Endothelial cell of umbilical vein (primary cell): Measurements from ENCODE around the gene ENPEP.

Experiments
- CTCF ChIP-seq, 2 donors: IDR thresholded peaks; 1 replicate in 1 of 2; 2 replicates in 1 of 2; pipeline ENCODE4 v1.5.1; 2011; ENCODE audit warnings: low read length in 2 of 2, mild to moderate bottlenecking in 2 of 2, moderate library complexity in 2 of 2, control low read depth in 1 of 2, inconsistent platforms in 1 of 2, low read depth in 1 of 2; ENCODE audit not compliant: insufficient read depth in 1 of 2; ENCODE audit errors: extremely low read depth in 1 of 2
- EZH2 ChIP-seq: IDR thresholded peaks from 2 replicates; pipeline ENCODE4 v1.6.1; 2012; ENCODE audit warnings: borderline replicate concordance, low read depth, mild to moderate bottlenecking, moderate library complexity, low read length, inconsistent platforms; ENCODE audit not compliant: severe bottlenecking
- MYC ChIP-seq: IDR thresholded peaks from one replicate; pipeline ENCODE4 v1.6.1; 2011; ENCODE audit warnings: mild to moderate bottlenecking, low read depth, low read length
- POLR2AphosphoS5 ChIP-seq: IDR thresholded peaks from 2 replicates; pipeline ENCODE4 v1.6.1; 2012; ENCODE audit warnings: low read depth, mild to moderate bottlenecking, control low read depth, low read length, moderate library complexity; ENCODE audit not compliant: insufficient read depth
- TF ChIP-seq, protein P1 (sequence below): IDR thresholded peaks from 2 replicates; pipeline ENCODE4 v1.6.1; 2011; ENCODE audit not compliant: insufficient read depth, insufficient read length

DNA sequence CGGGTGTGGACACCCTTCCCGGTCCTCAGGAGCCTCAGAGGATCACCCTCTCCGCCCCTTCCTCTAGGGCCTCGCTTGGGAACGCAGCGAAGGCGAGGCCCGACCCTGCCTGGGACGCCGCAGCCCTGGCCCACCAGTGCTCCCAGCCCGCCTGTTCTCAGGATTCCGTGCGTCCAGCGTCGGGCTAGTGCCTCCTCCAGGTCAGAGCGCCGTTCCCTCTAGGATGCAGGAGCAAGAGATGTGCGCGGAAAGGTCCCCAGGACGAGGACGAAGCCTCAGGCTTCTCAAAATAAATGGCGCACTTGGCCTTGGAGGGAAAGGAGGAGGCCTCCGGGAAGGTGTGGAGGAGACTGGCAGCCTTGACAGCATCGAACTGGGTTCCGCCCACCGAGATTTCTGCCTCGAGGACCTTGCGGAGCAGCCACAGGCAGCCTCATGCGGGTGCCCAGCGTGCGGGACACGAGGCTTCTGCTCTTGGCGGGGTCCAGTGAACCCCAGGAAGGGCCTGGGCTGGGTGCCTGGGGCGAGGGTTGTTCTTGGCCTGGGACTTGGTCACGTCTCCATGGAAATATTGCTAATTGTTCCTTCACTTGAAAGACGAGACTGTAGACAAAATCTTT, 111.8 kb downstream of the ENPEP start:
- TF ChIP-seq EZH2 (no peak), MYC (no peak), CTCF (IDR thresholded peaks at IDR 0.05; ENCODE audit: extremely low read depth in 1 of 2, insufficient read depth in 1 of 2, low read depth in 1 of 2, low read length in 2 of 2) (no peak), POLR2AphosphoS5 (no peak)
- TF ChIP-seq, protein P1, sequence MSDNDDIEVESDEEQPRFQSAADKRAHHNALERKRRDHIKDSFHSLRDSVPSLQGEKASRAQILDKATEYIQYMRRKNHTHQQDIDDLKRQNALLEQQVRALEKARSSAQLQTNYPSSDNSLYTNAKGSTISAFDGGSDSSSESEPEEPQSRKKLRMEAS: no peak
